ENCODE measurements around the gene CENPX. TPM values are rescaled to one million over a fixed set of nuclear protein-coding genes. Genes with fewer than 3 reads are reported as not detected.

CENPX gene
- total RNA-seq, 1 donor from 2014 or later = 38.7 TPM

DNA sequence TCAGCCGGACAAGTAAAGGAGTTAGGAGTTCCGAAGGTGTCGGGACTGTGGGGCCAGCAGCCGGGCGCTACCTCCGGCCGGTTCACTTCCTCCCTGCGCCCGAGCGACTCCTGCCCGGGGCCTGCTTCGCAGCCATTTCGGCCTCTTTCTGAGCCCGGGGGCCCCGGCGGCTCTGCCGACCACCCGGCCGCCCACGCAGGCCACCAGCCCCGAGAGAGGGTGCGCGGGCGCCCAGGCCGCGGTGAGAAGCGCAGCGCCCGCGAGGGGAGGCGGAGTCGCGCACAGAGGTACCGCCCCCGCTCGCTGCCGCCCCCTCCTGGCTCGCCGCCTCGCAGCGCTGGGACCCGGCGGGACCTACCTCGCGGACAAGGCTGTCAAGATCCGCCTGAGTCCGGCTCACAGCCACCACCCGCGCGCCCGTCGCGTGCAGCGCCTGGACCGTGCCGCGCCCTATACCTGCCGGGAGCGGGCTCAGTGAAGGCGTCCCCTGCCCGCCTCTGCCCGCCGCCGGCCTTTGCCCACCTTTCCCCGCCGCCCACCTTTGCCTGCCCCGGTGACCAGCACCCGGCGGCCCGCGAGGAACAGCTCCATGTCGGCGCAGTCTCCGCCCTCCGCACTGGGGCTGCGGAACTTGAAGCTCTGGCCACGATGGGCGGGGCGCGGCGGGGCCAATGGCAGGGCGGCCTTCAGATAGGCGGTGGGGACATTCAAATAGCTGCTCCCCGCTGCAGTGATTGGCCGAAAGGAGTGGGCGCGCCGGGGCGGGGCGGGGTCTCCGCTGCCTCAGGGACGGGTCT, 14.6 kb upstream of the CENPX start, which contains the start of gene DCXR:
Gene DCXR, minus strand, starts transcription at position 606 of the 797 bp plus-strand sequence. Its CDS starts 15 bp downstream, at position 591.
- H3K36me3 ChIP-seq (ENCODE audit: control insufficient read depth, insufficient read depth, low read length) = peaks cover 7% of the 10 kb centered on the region
- peak; percentile 88 for DNase-seq (ENCODE audit: low read depth)
- H3K27me3 ChIP-seq (ENCODE audit: control insufficient read depth, insufficient read depth, low read length) = no peaks in the 10 kb centered on the region
- no peak for FAIRE-seq
- TF ChIP-seq, protein P1, sequence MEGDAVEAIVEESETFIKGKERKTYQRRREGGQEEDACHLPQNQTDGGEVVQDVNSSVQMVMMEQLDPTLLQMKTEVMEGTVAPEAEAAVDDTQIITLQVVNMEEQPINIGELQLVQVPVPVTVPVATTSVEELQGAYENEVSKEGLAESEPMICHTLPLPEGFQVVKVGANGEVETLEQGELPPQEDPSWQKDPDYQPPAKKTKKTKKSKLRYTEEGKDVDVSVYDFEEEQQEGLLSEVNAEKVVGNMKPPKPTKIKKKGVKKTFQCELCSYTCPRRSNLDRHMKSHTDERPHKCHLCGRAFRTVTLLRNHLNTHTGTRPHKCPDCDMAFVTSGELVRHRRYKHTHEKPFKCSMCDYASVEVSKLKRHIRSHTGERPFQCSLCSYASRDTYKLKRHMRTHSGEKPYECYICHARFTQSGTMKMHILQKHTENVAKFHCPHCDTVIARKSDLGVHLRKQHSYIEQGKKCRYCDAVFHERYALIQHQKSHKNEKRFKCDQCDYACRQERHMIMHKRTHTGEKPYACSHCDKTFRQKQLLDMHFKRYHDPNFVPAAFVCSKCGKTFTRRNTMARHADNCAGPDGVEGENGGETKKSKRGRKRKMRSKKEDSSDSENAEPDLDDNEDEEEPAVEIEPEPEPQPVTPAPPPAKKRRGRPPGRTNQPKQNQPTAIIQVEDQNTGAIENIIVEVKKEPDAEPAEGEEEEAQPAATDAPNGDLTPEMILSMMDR (IDR thresholded peaks at IDR 0.05; ENCODE audit: insufficient read depth, low read length, severe bottlenecking) = peak; percentile 86
- H3K4me3 ChIP-seq (ENCODE audit: low read depth, low read length) = peak within 1 kb of the TSS; percentile 69

DNA sequence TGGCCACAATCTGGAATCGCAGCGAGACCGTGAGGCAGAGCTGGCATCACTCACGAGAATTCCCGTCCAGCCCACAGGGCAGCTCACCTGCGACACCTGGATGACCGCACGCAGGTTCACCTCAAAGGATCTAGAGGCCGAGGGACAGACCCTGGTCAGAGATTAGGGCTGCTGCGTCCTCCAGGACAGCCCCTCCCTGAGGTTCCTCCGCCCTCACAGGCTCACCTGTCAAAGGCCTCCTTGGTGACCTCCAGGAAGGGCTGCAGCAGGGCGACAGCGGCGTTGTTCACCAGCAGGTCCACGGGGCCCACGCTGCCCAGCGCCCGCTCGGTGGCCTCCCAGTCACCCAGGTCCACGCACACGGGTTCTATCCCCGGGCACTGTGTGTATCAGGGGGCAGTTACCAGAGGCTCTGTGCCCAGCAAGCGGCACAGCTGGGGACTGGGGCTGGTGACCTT, 14.0 kb upstream of the CENPX start:
- Histone ChIP-seq H3K4me3 (ENCODE audit: low read depth, low read length) (peak overlapping the region; percentile 69), H3K27me3 (ENCODE audit: control insufficient read depth, insufficient read depth, low read length) (no peaks in the 10 kb centered on the region), H3K36me3 (ENCODE audit: control insufficient read depth, insufficient read depth, low read length) (peaks cover 7% of the 10 kb centered on the region)
- DNase-seq (ENCODE audit: low read depth) (no peak), FAIRE-seq (no peak)
- TF ChIP-seq, protein P1 (IDR thresholded peaks at IDR 0.05; ENCODE audit: insufficient read depth, low read length, severe bottlenecking) = no peak

DNA sequence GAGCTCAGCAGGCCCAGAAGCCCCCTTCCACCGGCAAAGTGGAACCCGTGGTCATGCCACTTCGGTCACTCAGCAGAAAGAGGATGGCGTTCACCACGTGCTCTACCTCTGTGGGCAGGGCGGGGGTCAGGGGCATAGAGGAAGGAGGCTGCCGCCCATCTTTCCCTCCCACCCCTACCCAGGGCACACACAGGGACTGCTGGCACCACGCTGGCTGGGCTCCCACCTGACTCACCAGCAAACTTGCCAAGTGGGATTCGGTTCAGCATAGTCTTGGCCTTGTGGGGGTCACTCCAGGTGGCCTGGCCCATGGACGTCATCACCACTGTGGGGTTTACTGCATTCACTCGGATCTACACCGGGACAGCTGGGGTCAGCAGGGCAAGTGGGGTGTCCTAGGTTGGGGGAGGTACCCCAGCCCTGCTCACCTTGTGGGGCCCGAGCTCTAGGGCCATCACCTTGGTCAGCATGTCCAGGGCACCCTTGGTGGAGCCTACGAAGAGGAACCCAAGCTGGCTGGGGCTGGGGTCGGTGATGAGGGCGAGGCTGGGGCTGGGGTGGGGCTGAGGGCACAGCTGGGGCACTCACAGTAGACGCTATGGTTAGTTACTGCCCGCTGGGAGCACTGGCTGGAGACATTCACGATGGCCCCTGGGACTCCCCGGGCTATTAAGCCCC, 13.4 kb upstream of the CENPX start:
- H3K27me3 ChIP-seq (ENCODE audit: control insufficient read depth, insufficient read depth, low read length) = no peaks in the 10 kb centered on the region
- H3K4me3 ChIP-seq (ENCODE audit: low read depth, low read length) = peak overlapping the region; percentile 69
- FAIRE-seq (no peak), DNase-seq (ENCODE audit: low read depth) (no peak)
- H3K36me3 ChIP-seq (ENCODE audit: control insufficient read depth, insufficient read depth, low read length) = peaks cover 7% of the 10 kb centered on the region
- TF ChIP-seq, protein P1 (IDR thresholded peaks at IDR 0.05; ENCODE audit: insufficient read depth, low read length, severe bottlenecking) = no peak

DNA sequence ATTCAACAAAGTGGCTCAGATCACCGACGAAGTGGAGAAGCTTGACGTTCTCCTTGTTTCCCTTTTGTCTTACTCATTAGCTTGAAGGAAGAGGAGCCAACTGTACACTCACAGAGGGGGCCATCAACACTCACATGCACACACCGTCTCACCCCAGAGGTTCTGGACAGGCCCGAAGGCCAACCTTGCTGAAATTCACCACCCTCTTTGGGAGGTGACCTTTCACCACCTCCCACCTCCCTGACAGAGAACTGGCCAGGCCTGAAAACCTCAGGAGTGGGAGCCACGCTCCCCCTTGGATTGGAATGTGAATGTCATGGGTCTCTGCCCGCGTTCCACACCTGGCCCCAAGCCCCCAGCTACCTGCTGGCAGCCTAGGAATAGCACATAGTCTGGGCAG, 12.8 kb upstream of the CENPX start:
- DNase-seq (ENCODE audit: low read depth) (no peak), FAIRE-seq (no peak)
- peaks cover 7% of the 10 kb centered on the region for H3K36me3 ChIP-seq (ENCODE audit: control insufficient read depth, insufficient read depth, low read length)
- no peak overlapping the region for H3K4me3 ChIP-seq (ENCODE audit: low read depth, low read length)
- TF ChIP-seq, protein P1 (IDR thresholded peaks at IDR 0.05; ENCODE audit: insufficient read depth, low read length, severe bottlenecking) = no peak
- no peaks in the 10 kb centered on the region for H3K27me3 ChIP-seq (ENCODE audit: control insufficient read depth, insufficient read depth, low read length)

DNA sequence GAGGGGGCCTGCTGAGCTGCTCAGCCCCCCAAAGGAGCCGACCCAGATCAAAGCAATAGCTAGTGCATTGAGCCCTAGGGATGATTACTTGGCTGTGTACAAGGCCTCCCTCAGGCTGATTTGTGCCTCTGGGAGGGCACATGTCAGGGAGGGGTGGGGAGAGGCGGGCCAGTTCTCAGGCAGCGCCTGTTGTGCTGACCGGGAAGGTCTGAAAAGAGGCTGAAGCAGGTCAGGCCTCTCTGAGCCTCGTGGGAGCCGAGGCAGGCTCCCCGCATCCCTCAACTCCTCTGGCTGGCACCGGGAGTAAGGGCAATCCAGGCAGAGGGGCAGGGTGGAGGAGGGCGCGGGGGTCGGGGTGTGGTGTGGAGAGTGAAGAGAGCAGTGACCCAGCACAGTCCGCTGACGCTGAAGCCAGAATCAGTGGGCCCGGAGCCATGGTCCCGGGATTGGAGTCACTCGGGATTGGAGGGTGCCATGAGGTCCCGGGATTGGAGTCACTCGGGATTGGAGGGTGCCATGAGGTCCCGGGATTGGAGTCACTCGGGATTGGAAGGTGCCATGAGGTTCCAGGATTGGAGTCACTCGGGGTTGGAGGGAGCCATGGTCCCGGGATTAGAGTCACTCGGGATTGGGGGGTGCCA, 11.8 kb upstream of the CENPX start:
- FAIRE-seq = no peak
- no peak for DNase-seq (ENCODE audit: low read depth)
- H3K27me3 ChIP-seq (ENCODE audit: control insufficient read depth, insufficient read depth, low read length) = no peaks in the 10 kb centered on the region
- H3K36me3 ChIP-seq (ENCODE audit: control insufficient read depth, insufficient read depth, low read length) = peaks cover 7% of the 10 kb centered on the region
- no peak overlapping the region for H3K4me3 ChIP-seq (ENCODE audit: low read depth, low read length)
- TF ChIP-seq, protein P1 (IDR thresholded peaks at IDR 0.05; ENCODE audit: insufficient read depth, low read length, severe bottlenecking) = no peak
